ENCODE results near the gene ZBTB21.

Gene ZBTB21

DNA sequence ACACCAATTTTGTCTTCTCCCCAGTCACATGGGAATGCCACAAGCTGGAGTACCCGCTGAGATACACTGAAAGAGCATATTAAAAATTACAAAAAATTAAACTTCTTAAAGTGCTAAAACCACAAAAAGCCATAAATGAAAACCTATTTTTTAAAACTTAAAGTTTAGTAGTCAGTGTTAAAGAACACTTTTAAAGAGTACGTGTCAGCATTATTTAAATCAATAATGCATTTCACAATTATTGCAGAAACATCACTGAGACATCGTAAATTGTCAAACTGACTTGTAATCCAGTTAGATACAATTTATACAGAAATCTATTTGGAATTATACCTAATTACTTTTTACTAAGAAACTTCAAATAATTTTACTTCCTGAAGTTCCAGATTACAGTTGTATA is 22.9 kb downstream of the ZBTB21 start:
- no peak for DNase-seq

DNA sequence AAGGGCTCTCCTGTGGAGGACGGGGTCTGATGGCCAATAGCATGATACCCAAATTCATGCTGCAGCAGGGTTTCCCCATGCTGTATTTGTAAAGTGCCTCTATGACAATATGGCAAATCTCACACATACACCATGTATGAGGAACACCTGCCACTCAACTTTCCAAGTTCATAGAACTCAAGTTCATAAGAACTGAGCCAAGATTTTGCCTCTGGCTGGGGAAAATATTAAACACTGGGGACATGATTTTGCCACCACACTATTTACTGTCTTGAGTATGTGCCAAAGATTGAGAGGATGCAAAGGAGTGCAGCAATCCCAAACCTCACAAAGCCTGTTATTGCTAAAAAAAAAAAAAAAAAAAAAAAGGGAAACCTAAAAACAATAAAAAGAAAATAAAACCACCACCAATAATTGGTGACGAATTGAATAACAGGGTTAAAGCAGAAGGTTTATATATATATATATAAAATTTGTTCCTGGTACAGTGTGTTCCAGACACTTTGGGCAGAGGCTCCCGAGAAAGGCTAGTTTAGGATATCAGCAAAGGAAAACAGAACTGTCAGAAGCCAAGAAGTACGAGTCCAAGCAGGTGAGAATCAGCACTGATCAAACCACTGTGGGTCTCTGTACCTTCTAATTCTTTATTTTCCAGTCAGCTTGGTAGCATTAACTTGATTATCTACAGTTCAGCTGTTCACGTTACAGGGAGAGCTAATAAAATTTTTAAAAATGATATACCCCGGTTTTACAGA is 24.3 kb downstream of the ZBTB21 start:
- no peak for DNase-seq

DNA sequence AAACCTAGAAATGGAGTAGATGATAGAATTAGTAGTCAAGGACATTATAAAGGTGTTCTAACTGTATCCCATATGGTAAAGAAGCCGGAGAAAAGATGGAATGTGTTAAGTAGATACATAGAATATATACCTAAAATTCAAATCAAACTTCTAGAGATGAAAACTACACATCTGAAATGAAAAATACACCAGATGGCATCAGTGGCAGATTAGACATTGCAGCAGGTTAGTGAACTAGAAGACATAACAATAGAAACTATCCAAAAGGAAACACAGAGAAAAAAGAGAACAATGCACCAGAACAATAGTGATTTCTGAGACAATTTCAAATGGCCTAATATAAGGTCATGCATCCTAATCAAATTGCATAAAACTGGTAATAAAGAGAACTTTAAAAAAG is 26.9 kb downstream of the ZBTB21 start:
- no peak for DNase-seq

DNA sequence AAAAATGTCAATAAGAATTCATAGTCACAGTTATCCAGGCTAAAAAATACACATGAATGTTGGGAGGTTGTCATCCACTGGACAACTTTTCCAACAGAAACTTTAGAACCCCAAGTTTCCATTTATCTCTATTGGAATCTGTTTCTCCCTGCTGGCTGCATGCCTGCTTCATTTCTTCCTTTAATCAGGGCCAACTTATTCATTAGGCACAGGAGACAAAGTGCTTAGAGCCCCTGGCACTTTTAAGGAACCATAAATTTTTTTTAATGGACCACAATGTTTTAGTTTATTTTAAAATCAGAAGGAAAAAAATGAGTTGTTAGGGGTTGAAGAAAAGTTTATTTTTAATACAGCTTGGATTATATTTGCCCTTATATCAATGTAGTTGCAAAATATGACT is 29.6 kb downstream of the ZBTB21 start:
- DNase-seq: no peak

DNA sequence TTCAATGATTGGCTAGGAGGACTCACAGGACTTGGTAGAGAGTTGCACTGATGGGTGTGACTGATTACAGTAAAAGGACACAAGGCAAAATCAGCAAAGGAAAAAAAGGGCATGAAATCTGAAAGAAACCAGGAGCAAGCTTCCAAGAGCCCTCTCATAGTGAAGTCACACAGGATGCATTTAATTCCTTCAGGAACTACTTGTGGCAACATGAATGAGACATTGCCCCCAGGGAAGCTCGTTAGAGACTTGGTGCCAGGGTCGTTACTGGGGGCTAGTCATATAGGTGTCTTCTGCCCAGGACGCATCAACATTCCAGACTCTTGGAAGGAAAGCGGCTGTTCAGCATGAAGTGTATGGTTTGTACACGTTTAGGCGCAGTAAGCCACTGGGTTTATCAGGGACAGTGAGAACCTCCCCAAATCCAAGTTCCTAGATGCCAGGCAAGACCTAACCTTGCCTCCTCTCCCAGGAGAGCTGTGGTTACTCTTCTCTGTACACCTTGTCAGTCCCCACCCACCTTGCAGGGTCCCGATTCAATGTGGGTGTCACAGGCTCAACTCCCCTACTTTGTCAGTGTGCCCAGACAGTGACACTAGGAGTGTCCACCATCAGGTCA is 30.3 kb downstream of the ZBTB21 start:
- DNase-seq: no peak

DNA sequence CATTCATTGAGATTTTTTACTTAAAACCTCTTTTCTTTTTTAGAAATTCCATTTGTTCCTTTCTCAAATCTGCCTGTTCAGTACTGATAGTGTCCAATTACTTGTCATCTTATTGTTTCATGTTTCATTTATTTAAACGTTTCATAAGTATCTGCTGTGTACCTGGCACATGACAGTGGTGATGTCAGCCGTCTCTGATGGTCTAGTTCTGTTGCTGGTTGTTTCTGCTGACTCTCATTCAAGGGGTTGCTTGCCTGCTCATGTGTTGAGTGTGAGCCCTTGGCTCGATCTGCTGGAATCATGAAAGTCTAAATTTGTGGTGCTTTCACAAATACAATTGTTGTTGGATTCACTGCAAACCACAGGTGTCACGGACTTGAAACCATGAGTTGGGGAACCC is 30.8 kb downstream of the ZBTB21 start:
- DNase-seq: no peak

DNA sequence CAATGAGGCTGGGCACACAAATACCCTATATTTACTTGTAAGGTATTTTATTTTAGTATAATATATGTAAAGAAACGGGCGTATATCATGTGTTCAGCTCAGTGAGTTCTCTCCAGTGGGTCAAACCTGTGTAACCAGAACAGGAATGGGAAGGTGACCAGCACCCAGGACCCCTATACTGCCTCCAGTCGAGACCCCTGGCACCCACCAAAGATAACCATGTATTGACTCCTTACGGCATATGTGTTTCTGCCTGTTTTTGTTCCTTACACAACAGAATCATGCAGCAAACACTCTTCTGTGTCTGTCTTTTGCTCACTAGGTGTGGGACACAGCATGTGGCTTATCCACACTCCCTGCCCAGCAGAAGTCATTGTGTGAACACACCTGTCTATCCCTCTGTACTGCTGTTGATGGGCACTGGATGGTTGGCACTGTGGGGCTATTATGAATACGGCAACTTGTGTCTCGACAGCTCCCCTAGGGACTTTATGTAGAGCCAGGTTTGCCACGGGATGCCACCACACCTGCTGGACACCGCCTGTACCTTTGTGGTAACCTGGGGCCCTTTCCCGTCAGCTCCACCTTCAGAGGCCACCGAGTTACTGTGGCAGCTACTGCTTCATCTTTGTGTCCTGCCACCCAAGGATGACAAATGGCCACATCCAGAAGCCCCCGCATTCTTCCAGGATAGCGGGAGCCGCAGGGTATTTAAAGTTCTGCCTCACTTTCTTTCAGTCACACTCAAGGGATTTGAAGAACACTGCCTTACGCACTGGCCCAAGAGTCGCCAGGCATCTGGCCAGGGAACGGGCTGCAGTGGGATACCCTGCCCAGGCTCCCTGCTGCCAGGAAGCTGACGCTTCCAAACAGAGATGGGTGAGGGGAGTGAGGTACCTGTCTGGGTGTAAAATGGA is 32.9 kb downstream of the ZBTB21 start:
- DNase-seq: no peak

DNA sequence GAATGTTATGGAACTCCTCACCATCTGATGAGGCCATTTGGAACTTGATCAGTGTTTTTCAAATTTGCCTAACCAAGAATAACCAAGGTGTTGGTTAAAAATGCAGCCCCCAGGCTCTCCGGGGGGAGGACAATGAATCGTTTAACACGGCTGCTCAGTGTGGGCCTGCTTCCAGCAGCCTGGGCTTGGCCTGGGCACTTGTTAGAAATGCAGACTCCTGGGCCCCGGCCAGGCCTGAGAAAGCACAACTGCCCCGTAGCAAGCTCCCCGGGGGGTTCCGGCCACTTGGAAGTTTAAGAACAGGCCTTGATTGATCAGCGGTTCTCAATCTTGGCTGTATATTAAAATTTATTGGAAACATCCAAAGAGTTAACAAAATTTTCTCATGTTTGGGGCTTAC is 33.5 kb downstream of the ZBTB21 start:
- DNase-seq: no peak

DNA sequence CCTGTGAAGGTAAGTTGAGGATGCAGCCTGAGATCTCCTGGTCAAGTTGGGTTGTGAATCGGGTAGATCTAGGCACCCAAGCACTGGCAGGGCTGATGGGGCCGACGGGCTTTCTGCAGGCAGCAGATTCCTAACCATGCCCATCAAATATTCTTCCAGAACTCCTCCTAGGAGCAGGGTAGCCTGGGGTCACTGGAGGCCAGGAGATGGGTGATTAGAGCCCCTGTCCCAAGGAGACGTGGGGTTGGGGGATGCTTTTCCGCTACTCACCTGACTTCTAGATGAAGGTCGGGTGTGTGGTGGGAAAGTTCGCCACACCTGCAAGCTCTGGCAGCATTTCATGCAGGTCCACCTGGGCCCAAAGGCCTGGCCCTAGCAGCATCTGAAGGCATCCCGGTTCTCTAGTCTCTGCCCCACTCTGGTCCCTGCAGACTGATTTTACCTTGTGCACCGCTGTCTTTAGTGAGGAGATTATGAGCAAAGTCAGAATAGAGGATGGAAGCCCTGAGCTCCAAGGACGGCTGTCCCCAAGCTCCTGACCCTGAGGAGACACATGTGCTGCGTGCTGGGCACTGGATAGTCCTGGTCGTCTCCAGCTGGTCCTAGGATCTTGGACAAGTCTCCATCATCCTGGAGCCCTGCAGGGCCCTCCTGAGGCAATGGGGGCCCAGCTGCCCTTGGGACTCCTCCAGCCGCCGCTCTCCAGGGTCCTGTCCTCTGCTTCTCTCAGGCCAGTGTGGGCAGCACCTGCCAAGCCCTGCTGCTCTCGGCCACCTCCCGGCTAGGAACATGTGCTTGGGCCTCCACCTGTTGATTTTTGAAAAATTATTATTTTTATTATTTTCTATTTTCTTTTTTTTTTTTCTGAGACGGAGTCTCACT is 34.5 kb downstream of the ZBTB21 start:
- no peak for DNase-seq

DNA sequence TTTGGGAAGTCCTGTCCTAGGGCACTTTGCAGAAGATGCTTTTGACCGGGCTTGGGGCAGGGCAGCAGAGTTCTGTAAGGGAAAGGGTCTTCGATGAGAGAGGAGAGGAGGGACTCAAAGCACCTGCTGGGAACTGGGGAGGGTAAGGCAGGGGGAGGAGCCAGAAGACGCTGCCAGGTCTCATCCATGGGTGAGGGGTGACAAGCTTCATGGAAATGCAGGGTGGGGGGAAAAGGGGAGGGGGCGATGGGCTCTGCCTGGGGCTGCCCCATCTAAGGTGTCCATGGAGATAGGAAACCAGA is 35.5 kb downstream of the ZBTB21 start:
- no peak for DNase-seq

DNA sequence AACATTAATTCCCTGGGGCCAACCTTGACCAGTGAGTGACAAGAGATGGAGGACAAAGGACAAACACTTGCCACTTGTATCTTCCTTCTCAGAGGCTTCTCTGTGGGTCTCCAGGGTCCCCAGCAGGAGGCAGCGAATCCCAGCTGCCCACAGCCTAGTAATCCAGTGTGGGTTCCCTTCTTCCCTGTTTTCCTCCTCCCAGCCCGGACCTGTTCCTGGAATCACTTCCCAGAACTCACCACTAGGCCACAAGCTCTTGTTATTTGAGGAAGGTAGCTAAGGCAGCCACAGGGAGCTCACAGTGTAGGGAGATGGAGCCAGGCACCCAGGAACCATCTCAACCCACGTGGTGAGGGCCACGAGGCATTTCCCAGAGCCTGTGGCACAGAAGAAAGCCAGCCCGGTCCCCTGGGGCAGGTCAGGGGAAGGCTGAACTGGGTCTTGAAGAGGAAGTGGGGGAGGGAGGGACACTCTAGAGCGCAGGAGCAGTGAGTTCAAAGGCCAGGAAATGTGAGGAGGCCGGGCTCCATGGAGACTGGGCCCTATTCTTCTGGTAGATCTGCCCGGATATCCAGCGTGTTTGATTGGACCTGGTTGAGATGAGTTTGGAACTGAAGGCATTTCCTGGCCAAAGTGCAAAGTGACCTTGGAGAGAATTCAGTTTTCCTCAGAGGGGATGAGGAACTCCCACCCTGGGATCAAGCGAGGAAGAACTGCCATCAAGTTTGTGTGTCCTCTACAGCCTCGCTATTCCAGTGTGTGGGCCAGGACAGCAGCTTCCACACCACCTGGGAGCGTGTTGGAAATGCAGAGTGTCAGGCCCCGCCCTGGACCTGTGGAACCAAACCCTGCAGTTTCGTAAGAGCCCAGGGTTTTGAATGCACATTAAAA is 36.1 kb downstream of the ZBTB21 start:
- DNase-seq: no peak

DNA sequence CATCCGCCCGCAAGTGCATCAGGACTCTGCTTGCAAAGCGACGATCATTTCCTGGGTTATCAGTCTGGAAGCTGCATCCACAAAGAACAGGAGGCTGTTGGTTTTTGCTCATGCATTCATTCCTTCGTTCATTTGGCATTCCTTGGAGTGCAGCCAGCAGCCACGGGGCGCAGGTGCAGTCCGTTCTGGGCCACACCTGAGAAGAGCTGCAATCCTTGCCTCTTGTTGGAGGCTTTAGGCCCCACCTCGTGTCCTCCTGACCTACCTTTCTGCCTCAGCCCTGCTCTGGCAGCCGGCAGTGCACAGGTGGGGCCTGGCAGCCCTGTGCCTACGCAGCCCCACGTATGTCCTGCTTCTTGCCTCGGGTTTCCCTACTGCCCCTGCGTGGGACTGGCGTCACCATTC is 36.7 kb downstream of the ZBTB21 start:
- no peak for DNase-seq

DNA sequence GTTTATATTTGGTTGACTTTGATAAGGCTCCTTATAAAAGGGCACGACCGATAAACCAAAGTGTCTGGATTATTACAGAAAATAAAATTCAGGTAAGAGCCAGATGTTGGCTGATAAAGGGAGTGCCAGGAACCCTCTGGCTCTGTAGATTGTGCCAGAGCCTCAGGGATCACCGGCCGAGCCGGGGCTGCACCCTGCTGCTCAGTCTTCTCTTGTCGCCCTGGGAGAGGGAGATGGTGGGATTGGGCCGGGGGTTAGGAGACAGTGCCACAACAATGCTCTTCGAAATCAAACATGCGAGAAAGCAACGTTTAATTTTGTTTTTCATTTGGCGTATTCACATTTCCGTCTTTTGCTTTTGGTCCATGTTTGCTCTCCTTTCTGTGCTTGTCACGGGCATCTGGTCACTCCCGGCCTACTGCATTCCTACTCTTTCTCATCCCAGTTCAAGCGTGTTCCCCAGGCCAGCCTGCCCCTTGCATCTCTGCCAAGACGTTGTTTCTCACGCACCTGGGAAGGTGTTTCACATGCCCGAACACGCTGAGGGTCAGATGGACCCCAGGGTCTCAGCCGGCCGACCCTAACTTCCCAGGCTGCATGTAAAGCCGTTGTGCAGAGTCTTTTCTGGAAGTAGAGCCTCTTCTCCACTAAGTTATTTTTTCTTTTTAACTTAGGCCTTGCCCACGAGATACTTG is 37.5 kb downstream of the ZBTB21 start:
- DNase-seq: no peak

DNA sequence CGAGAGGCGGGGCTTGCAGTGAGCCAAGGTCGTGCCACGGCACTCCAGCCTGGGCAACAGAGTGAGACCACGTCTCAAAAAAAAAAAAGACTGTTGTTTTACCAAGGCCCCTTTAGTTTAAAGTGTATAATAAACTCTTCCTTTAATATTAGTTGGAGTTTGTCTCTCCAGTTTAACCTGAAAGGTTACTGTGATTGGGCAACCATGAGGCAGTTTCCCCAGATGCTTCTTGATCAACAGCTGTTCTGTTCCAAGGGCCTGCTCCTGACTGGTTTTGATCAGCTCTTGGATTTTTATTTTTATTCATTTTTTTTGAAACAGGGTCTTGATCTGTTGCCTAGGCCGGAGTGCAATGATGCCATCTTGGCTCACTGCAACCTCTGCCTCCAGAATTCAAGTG is 38.3 kb downstream of the ZBTB21 start:
- no peak for DNase-seq

DNA sequence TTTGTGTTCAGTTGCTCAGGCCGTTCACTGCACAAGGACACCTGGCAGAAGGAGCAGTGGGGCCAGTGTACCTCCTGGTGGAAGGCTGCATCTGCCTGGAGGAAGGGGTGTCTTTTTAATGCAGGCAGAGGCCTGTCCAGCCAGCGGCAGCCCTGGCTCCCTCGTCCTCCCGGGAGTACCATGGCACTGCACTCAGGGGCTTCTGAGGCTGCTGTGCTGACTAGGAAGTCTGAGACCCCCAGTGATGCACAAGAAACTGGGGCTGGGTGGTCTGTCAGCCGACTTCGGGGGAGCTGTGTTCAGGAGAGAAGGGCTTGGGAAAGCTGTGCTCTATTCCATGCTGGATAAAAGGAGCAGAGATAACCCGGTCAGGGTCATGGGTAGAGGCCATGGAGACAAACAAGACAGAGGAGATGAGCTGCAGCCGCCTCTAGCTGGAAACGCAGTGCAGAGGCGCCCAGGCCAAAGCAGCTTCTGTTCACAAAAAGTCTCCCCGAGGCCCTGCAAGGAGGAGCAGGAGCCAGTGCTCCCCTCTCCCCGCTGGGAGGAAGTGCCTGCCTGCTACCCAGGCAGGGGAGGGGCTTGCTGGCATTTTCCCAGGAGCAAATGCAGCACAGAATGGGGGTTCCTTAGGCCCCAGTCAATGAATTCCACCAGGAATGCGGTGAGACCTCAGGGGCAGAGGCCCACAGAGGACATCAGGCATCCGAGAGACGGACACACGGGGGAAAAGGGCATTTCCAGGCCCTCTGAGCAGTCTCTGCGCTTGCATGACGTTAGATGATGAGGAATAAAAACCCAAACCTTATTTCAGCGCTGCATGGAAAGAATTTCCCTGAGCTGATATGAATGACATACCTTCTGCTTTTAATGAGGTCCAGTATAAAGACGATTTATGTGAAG is 39.2 kb downstream of the ZBTB21 start:
- no peak for DNase-seq

DNA sequence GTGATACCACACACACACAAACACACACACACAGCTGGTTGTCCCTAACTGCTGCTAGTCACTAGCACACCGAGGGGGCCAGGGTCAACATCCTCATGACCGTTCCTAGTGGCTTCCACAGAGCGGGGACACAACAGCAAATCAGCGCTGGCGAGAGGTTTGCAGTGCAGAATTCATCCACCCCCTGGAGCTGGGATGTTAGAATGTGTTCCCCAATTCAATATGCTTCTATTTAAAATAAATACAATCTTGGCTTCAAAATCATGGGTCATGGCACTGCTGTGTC is 40.1 kb downstream of the ZBTB21 start:
- no peak for DNase-seq

DNA sequence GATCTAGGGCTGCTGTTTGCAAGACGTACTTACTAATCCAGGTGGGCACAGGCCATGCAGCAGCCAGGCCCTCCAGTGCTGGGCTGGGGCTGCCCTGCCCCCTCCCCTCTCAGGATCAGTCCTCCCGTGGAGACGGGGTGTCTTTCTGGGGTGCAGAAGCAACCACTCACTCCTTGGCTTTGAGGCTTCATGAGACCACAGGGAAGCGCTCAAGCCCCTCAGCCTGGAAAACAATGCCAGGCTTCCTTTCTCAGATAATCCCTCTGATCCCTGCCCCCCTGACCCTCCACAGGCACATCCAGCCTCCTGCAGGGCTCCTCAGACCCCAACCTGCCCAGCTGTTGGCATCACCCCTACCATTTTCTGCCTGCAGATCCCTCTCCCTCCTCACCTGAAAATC is 42.5 kb downstream of the ZBTB21 start:
- no peak for DNase-seq

DNA sequence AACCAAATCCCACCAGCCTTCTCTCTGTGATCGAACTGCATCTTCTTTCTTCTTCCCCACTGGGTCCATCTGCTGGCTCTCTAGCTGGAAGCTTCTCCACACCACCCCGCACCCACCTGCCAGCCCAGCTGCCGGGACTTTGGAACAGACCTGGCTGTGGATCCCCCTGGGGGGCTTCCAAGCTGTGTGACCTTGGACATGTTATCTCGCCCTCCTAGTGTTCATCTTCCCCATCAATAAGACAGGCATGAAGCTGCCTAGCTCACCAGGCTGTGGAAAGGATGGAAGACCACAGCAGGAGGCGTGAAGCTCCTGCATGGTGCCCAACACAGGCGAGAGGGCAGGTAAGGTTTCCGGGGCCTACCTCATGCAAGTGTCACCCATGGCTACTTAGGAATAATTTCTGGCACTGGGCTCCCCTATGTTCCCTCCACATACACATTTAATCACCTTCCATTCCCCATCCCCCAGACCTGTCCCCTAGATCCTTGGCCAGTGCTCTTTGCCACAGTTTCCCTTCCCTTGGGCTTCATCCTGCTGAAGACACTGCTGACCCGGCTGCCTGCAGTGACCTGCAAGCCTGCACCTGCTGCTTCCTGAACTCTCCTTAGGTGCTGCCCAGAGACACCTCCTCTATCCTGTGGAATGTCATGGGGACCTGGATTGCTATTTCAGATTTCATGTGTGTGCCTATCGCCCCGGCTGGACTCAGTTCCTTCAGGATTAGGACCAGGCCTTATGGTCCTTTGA is 43.1 kb downstream of the ZBTB21 start:
- peak; percentile 19 to 53 for DNase-seq

DNA sequence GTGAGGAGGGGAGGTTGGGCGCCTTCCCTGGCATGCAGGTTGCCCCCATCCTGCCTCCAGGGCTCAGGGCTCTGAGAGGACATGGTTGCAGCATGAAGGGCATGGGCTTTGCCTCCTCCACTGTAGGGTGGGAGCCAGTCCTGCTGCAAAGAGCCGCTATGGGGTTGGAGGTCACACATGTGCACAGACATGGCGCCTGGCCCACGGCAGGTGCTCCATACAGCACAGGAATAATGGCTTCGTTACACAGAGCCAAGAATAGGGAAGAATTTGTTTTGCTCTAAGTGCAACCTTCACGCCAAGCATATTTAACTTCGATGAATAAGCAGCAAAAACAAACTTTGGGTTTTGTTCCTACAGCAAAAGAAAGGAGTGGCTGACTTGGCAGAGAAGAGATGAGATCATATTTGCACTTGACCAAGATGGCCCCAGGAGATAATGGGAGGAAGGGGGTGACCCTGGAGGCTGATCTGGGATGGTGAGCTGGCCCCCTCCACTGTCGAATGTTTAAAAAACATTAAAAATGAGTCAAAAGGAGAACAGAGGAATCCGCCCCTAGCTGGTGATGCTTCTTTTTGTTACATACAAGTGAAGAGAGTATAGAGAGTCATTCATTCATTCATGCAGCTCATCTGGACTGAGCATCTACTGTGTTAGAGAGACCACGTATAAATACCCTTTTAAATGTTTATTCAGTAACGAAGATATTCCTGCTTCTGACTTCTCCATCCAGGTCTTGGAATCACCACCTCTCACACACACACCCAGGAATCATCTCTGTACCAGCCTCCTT is 43.9 kb downstream of the ZBTB21 start:
- no peak for DNase-seq
